A673 (cell line): Measurements from ENCODE around the gene CDK5RAP3.

Experiments
- EZH2 ChIP-seq: fragments of 200-600 bp; sonication (generic); IDR thresholded peaks from 2 replicates; pipeline ENCODE4 v1.6.1; 2017; ENCODE audit warnings: borderline replicate concordance, low read depth, mild to moderate bottlenecking, mixed read lengths, antibody characterized with exemption, low read length; ENCODE audit not compliant: poor library complexity, severe bottlenecking
- TF ChIP-seq, protein P1 (sequence below): fragments of 300-800, 200-600 bp; sonication (generic); conservative IDR thresholded peaks from 2 replicates; pipeline ENCODE4 v1.5.1; 2017; ENCODE audit warnings: low read depth, mild to moderate bottlenecking, antibody characterized with exemption, low read length, moderate library complexity, mixed read lengths

DNA sequence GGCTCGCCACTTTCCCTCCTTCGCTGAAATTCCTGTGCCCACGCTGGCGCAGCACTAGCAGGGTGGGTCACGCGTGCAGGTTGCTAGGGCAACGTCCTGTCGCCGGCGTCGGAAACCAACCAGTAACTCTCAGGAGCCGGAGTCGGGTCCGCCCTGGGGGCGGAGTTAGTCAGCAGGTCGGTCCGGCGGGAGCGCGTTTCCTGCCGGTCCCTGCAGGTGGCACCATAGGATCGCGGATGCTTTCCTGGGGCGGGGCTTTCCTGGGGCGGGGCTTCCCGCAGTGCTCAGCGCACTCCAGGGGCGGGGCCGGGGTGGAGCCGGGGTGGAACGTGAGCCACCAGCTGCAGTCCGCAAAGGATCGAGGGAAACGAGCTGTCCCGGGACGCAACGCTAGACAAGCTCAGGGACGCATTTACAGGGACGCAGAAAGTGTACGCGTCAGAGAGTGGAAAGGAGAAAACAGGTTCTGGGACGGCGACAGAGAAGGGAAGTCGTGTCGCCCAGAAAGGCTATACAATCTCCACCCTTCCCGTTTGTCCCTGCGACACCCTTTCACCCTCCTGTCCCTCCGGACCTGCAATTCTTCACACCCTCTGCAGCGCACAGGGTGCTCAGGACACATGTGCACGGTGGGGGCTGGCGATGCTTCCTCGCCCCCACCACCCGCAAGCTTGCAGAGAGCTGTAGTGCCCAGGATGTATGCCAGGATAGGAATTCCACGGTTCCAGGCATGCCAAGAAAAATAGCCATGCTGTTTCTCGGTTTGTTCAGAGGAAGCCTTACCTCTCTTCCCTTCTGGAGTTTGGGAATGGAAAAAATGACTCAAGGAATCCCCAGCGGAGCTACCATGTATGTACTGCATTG is 54.4 kb downstream of the CDK5RAP3 start:
- TF ChIP-seq, protein P1, sequence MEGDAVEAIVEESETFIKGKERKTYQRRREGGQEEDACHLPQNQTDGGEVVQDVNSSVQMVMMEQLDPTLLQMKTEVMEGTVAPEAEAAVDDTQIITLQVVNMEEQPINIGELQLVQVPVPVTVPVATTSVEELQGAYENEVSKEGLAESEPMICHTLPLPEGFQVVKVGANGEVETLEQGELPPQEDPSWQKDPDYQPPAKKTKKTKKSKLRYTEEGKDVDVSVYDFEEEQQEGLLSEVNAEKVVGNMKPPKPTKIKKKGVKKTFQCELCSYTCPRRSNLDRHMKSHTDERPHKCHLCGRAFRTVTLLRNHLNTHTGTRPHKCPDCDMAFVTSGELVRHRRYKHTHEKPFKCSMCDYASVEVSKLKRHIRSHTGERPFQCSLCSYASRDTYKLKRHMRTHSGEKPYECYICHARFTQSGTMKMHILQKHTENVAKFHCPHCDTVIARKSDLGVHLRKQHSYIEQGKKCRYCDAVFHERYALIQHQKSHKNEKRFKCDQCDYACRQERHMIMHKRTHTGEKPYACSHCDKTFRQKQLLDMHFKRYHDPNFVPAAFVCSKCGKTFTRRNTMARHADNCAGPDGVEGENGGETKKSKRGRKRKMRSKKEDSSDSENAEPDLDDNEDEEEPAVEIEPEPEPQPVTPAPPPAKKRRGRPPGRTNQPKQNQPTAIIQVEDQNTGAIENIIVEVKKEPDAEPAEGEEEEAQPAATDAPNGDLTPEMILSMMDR, result peak; percentile 95
- TF ChIP-seq EZH2, result no peak
